ENCODE results near the gene HCN2. TPM values are rescaled to one million over a fixed set of nuclear protein-coding genes. Genes with fewer than 3 reads are reported as not detected.

HCN2 gene
- polyA plus RNA-seq, 1 of the 3 experiments (the other 2 are of a cell fraction) = 5.6 TPM

DNA sequence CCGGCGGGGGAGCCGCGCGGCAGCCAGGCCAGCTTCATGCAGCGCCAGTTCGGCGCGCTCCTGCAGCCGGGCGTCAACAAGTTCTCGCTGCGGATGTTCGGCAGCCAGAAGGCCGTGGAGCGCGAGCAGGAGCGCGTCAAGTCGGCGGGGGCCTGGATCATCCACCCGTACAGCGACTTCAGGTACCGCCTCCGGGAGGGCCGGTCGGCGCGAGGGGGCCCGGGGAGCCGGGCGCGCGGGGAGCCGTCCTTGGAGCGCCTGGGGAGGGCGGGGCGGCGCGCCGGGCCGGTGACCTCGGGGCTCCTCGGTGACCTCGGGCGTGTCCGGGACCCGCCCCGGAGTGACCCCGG is 690 bp downstream of the HCN2 start:
- Histone ChIP-seq H3K4me3 (ENCODE audit: low read depth in 2 of 2, low read length in 1 of 2) (peak overlapping the region; percentile 50 to 67), H3K9me2 (no peaks in the 10 kb centered on the region), H3K27ac (ENCODE audit: low read depth in 2 of 2, low read length in 1 of 2) (no peak overlapping the region), H2AFZ (ENCODE audit: low read depth) (no peak overlapping the region), H3F3A (replicated peaks; ENCODE audit: insufficient read depth) (peaks cover 11% of the 10 kb centered on the region), H3K27me3 (ENCODE audit: insufficient read depth) (no peaks in the 10 kb centered on the region), H3K4me2 (peak overlapping the region; percentile 79), H3K9ac (no peak overlapping the region), H3K36me3 (replicated peaks in 1 of 2; ENCODE audit: control insufficient read depth in 1 of 2, insufficient read depth in 2 of 2, low read length in 1 of 2) (no peaks in the 10 kb centered on the region), H3K9me3 (no peaks in the 10 kb centered on the region), H3K79me2 (ENCODE audit: insufficient read depth) (peaks cover 4% of the 10 kb centered on the region; the same call in 1 of the 2 replicates), H4K20me1 (ENCODE audit: insufficient read depth) (peaks cover 43% of the 10 kb centered on the region), H3K4me1 (ENCODE audit: control insufficient read depth in 1 of 2, insufficient read depth in 2 of 2, low read depth in 1 of 2, low read length in 1 of 2) (peaks cover 4 to 23% of the 10 kb centered on the region in 2 experiments; a peak in 1 of 4 replicates)
- ChIA-PET POLR2A (interaction anchor here (0.6 kb wide), 1 partner anchor 10 kb away, joined by 4 read pairs; no protein-coding TSS in a partner anchor), CTCF (no interaction called here)
- peak; percentile 68 for DNase-seq
- WGBS (ENCODE audit: low lambda C conversion rate) = 3% methylated on average over 12 of the region's 50 CpGs
- no peak for TF ChIP-seq EP300 (IDR thresholded peaks at IDR 0.05; ENCODE audit: borderline replicate concordance in 1 of 2, low read depth in 1 of 2, low read length in 1 of 2)
- no peak for TF ChIP-seq TCF12 (IDR thresholded peaks at IDR 0.05)
- TF ChIP-seq FOXJ3 (CRISPR knock-in tag; IDR thresholded peaks at IDR 0.05) = no peak
- TF ChIP-seq, protein P1, sequence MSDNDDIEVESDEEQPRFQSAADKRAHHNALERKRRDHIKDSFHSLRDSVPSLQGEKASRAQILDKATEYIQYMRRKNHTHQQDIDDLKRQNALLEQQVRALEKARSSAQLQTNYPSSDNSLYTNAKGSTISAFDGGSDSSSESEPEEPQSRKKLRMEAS (IDR thresholded peaks at IDR 0.05; ENCODE audit: low read depth) = peak; percentile 47; the same call in 1 of the 2 replicates

DNA sequence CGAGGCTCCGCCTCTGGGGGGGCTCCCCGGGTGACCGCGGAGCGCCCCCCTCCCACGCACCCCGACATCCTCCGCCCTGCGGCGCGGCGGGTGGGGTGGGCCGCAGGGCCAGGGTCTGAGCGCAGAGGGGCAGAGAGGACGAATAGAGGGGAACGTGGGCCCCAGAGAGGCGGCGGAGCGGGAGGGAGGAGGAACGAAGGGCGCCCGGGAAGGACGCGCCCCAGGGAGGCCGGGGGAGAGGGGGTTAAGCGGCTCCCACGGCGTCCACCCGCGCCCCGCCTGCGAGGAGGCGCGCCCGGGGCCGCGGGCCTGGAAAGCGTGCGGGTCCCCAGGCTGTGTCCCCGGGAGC is 1.0 kb downstream of the HCN2 start:
- no peak overlapping the region for H3K9ac ChIP-seq
- H4K20me1 ChIP-seq (ENCODE audit: insufficient read depth) = peaks cover 45% of the 10 kb centered on the region
- CTCF ChIA-PET = no interaction called here
- POLR2A ChIA-PET = no interaction called here
- peaks cover 4 to 23% of the 10 kb centered on the region in 2 experiments; a peak in 1 of 4 replicates for H3K4me1 ChIP-seq (ENCODE audit: control insufficient read depth in 1 of 2, insufficient read depth in 2 of 2, low read depth in 1 of 2, low read length in 1 of 2)
- H3K4me3 ChIP-seq (ENCODE audit: low read depth in 2 of 2, low read length in 1 of 2) = peak overlapping the region; percentile 50 to 67
- TF ChIP-seq JUND (IDR thresholded peaks at IDR 0.05) = no peak
- no peak for TF ChIP-seq POLR2AphosphoS5 (IDR thresholded peaks at IDR 0.05; ENCODE audit: low read depth, low read length)
- TF ChIP-seq, protein P2, sequence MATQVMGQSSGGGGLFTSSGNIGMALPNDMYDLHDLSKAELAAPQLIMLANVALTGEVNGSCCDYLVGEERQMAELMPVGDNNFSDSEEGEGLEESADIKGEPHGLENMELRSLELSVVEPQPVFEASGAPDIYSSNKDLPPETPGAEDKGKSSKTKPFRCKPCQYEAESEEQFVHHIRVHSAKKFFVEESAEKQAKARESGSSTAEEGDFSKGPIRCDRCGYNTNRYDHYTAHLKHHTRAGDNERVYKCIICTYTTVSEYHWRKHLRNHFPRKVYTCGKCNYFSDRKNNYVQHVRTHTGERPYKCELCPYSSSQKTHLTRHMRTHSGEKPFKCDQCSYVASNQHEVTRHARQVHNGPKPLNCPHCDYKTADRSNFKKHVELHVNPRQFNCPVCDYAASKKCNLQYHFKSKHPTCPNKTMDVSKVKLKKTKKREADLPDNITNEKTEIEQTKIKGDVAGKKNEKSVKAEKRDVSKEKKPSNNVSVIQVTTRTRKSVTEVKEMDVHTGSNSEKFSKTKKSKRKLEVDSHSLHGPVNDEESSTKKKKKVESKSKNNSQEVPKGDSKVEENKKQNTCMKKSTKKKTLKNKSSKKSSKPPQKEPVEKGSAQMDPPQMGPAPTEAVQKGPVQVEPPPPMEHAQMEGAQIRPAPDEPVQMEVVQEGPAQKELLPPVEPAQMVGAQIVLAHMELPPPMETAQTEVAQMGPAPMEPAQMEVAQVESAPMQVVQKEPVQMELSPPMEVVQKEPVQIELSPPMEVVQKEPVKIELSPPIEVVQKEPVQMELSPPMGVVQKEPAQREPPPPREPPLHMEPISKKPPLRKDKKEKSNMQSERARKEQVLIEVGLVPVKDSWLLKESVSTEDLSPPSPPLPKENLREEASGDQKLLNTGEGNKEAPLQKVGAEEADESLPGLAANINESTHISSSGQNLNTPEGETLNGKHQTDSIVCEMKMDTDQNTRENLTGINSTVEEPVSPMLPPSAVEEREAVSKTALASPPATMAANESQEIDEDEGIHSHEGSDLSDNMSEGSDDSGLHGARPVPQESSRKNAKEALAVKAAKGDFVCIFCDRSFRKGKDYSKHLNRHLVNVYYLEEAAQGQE (IDR thresholded peaks at IDR 0.05; ENCODE audit: low read depth, low read length) = no peak
- no peak for TF ChIP-seq EP300 (IDR thresholded peaks at IDR 0.05; ENCODE audit: borderline replicate concordance in 1 of 2, low read depth in 1 of 2, low read length in 1 of 2)
- no peak for TF ChIP-seq SIN3A (IDR thresholded peaks at IDR 0.05; ENCODE audit: borderline replicate concordance, low read depth, low read length)
- TF ChIP-seq GABPA (IDR thresholded peaks at IDR 0.05; ENCODE audit: low read depth) = no peak
- no peak for TF ChIP-seq FOXJ3 (CRISPR knock-in tag; IDR thresholded peaks at IDR 0.05)
- no peak for TF ChIP-seq FOXM1 (IDR thresholded peaks at IDR 0.05; ENCODE audit: low read depth)
- H3K9me2 ChIP-seq = no peaks in the 10 kb centered on the region
- 39% methylated on average over 7 of the region's 41 CpGs for whole genome bisulfite sequencing (ENCODE audit: low lambda C conversion rate)
- H3K27me3 ChIP-seq (ENCODE audit: insufficient read depth) = no peaks in the 10 kb centered on the region
- no peaks in the 10 kb centered on the region for H3K36me3 ChIP-seq (replicated peaks in 1 of 2; ENCODE audit: control insufficient read depth in 1 of 2, insufficient read depth in 2 of 2, low read length in 1 of 2)
- H3K9me3 ChIP-seq = no peaks in the 10 kb centered on the region
- H3K4me2 ChIP-seq = peak overlapping the region; percentile 79
- no peak overlapping the region for H2AFZ ChIP-seq (ENCODE audit: low read depth)
- H3K79me2 ChIP-seq (ENCODE audit: insufficient read depth) = peaks cover 4% of the 10 kb centered on the region; the same call in 1 of the 2 replicates
- no peak overlapping the region for H3K27ac ChIP-seq (ENCODE audit: low read depth in 2 of 2, low read length in 1 of 2)
- H3F3A ChIP-seq (replicated peaks; ENCODE audit: insufficient read depth) = peaks cover 11% of the 10 kb centered on the region
- no peak for DNase-seq
